OCI-LY7 (cell line): ENCODE data around the gene AGFG2.

Source experiments
- EZH2phosphoT487 ChIP-seq: fragments of 200-600 bp; sonication (generic); IDR thresholded peaks from 2 replicates; pipeline ENCODE4 v1.6.1; 2018; ENCODE audit warnings: low read depth, borderline replicate concordance, mild to moderate bottlenecking, mixed run types, antibody characterized with exemption, low read length, moderate library complexity, mixed read lengths
- TF ChIP-seq, protein P1 (sequence below): fragments of 200-600 bp; sonication (generic); conservative IDR thresholded peaks from 2 replicates; pipeline ENCODE4 v1.5.1; 2014; ENCODE audit warnings: mild to moderate bottlenecking, antibody characterized with exemption, low read length, moderate library complexity, mixed read lengths

DNA sequence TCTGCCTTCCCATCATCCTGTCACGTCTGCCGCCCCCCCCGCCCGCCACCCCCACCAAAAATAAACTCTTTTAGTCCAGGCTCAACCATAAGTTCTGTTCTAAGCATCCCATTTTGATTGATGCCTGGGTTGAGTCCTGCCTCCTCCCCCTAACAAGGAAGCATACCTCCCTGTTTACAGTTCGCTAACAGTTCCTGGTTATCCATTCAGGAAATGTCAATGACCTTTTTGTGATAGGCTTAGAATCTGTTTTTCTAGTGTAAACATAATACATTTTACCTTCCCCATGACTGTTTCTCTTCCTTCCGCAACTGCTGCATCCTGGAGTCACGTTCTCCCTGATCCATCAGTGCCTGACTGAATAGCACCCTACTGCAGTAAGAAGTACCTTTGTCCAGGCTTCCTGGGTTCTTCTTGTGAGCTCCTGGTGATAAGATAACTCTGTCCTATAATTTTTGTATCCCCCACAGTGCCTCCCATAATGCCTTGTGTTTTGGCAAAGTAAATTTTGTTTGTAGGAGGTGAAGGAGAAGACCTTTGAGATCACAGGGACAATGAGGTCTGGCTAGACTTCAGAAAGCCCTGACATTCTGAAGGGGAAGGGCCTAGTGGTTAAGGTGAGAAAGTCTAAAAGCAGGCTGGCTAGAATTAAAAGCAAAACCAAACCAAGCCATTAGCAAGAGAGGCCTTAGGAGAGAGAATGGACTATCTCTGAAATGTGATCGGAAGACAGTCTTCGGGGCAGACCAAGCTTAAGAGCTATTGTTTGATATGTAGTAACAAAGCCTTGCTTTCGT, 7.3 kb downstream of the AGFG2 start:
- TF ChIP-seq, protein P1, sequence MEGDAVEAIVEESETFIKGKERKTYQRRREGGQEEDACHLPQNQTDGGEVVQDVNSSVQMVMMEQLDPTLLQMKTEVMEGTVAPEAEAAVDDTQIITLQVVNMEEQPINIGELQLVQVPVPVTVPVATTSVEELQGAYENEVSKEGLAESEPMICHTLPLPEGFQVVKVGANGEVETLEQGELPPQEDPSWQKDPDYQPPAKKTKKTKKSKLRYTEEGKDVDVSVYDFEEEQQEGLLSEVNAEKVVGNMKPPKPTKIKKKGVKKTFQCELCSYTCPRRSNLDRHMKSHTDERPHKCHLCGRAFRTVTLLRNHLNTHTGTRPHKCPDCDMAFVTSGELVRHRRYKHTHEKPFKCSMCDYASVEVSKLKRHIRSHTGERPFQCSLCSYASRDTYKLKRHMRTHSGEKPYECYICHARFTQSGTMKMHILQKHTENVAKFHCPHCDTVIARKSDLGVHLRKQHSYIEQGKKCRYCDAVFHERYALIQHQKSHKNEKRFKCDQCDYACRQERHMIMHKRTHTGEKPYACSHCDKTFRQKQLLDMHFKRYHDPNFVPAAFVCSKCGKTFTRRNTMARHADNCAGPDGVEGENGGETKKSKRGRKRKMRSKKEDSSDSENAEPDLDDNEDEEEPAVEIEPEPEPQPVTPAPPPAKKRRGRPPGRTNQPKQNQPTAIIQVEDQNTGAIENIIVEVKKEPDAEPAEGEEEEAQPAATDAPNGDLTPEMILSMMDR, result no peak
- no peak for TF ChIP-seq EZH2phosphoT487
